ENCODE data around the gene CCSER1. TPM values are rescaled to one million over a fixed set of nuclear protein-coding genes. Genes with fewer than 3 reads are reported as not detected.

Gene CCSER1
- total and polyA plus RNA-seq, 2 experiments from 2014 or later = 2.9 to 3.4 TPM

- no peak overlapping the region for H2AFZ ChIP-seq
- peak overlapping the region; percentile 82 for H3K27ac ChIP-seq (ENCODE audit: low read depth)
- ATAC-seq (no peak), DNase-seq (ENCODE audit: low spot score) (no peak)
- no peaks in the 10 kb centered on the region for H4K20me1 ChIP-seq (replicated peaks; ENCODE audit: insufficient read depth)
- TF ChIP-seq ZNF462 (CRISPR knock-in tag; IDR thresholded peaks at IDR 0.05) (no peak), ZNF331 (CRISPR knock-in tag; IDR thresholded peaks at IDR 0.05; ENCODE audit: low read depth) (no peak), STAT1 (IDR thresholded peaks at IDR 0.05; ENCODE audit: unreplicated experiment) (no peak), ETS1 (IDR thresholded peaks at IDR 0.05) (no peak), ZNF114 (CRISPR knock-in tag; IDR thresholded peaks at IDR 0.05) (no peak), REST (IDR thresholded peaks at IDR 0.05; ENCODE audit: unreplicated experiment) (no peak), POLR2AphosphoS5 (IDR thresholded peaks at IDR 0.05; ENCODE audit: low read depth) (no peak), CTCF (conservative IDR thresholded peaks at IDR 0.05; ENCODE audit: low read depth in 2 of 2) (no peak), EZH2 (IDR thresholded peaks at IDR 0.05; ENCODE audit: low read depth, unreplicated experiment) (no peak), NANOG (IDR thresholded peaks at IDR 0.05; ENCODE audit: borderline replicate concordance) (no peak), EZH2phosphoT487 (IDR thresholded peaks at IDR 0.05; ENCODE audit: unreplicated experiment) (no peak), JUNB (IDR thresholded peaks at IDR 0.05; ENCODE audit: unreplicated experiment) (no peak), CREB1 (CRISPR knock-in tag; IDR thresholded peaks at IDR 0.05; ENCODE audit: low read depth) (no peak)
- no peak overlapping the region for H3K4me2 ChIP-seq
- H3K36me3 ChIP-seq (ENCODE audit: insufficient read depth) = peaks cover 9% of the 10 kb centered on the region; the same call in 1 of the 2 replicates
- H3K9me2 ChIP-seq (ENCODE audit: insufficient read depth) = no peaks in the 10 kb centered on the region; the same call in 1 of the 2 replicates
- no peak overlapping the region; the same call in 1 of the 2 replicates for H3K27ac Mint-ChIP-seq
- H3K4me1 Mint-ChIP-seq = peaks cover 5% of the 10 kb centered on the region; the same call in 1 of the 3 replicates
- no peaks in the 10 kb centered on the region for H3K27me3 ChIP-seq (ENCODE audit: insufficient read depth)
- H3K4me1 ChIP-seq (ENCODE audit: insufficient read depth) = 0 out of 2 replicates have a peak, but pooled peaks cover 4% of the 10 kb centered on the region
- no peaks in the 10 kb centered on the region for H3F3A ChIP-seq (replicated peaks; ENCODE audit: low read depth)
- peaks cover 40% of the 10 kb centered on the region for H3K36me3 Mint-ChIP-seq (ENCODE audit: low read depth)
- H3K27me3 Mint-ChIP-seq (ENCODE audit: insufficient read depth, low read depth, poor library complexity) = no peaks in the 10 kb centered on the region
- no peak overlapping the region for H3K4me3 Mint-ChIP-seq
- H3K9me3 Mint-ChIP-seq = peaks cover 28% of the 10 kb centered on the region
- no peak overlapping the region for H3K4me3 ChIP-seq
- no peaks in the 10 kb centered on the region for H3K79me2 ChIP-seq (replicated peaks; ENCODE audit: insufficient read depth)
These were observed 1129.6 kb downstream of the CCSER1 start for GRCh38 chr4:91256751-91257150.
